Measurements from ENCODE around the gene BCAR3.
"Not testable (repeated sequence)": the region's sequence is repeated elsewhere in the genome, so short reads cannot be mapped to it uniquely, and the experiment has no call there.

Gene BCAR3

DNA sequence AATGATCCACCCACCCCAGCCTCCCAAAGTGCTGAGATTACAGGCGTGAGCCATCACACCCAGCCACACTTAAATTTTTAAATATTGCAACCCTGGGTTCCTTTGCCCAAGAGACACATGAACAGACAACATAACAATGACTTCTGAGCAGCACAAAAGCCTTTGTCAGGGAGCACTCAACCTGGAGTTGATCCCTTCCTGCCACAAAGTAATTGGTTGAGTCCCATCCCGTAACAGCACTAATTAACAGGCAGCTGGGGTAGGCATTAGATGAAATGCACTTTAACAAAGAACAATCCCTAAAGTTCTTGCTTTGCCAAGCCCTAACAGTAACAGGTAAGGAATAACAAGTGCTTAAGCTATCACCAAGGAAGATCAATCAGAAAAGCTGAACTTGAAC is 5.9 kb upstream of the BCAR3 start:
- no peak for DNase-seq

- DNase-seq: no peak
These were observed 5.0 kb upstream of the BCAR3 start for GRCh38 chr1:93686504-93687250.

- DNase-seq: no peak
These were observed 4.3 kb upstream of the BCAR3 start for GRCh38 chr1:93685918-93686317.

- no peak for DNase-seq
These were observed 1.6 kb upstream of the BCAR3 start for GRCh38 chr1:93683234-93683633.

GRCh38 chr1:93681989-93682412 is 364 bp upstream of the BCAR3 start:
- DNase-seq: no peak

GRCh38 chr1:93680420-93681100 is 1.1 kb downstream of the BCAR3 start:
- DNase-seq: peak; percentile 81

DNA sequence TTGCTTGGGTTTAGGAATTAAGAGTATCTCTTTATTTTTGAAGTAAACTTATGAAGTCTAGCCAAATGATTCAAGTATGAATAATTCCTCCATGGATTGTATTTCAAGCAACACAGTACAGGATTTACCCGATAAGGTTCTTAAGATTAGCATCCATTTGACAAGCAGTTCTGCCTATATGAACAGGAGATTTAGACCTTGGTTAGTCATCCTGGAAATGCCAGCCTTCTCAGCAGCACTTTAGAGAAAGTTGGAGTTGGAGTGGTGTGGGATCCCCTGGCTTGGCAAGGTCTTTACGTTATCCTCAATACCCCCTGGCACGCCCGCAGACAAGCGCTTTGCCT is 1.6 kb downstream of the BCAR3 start:
- no peak for DNase-seq

- DNase-seq: no peak
These were observed 2.1 kb downstream of the BCAR3 start for GRCh38 chr1:93679546-93679945.

DNA sequence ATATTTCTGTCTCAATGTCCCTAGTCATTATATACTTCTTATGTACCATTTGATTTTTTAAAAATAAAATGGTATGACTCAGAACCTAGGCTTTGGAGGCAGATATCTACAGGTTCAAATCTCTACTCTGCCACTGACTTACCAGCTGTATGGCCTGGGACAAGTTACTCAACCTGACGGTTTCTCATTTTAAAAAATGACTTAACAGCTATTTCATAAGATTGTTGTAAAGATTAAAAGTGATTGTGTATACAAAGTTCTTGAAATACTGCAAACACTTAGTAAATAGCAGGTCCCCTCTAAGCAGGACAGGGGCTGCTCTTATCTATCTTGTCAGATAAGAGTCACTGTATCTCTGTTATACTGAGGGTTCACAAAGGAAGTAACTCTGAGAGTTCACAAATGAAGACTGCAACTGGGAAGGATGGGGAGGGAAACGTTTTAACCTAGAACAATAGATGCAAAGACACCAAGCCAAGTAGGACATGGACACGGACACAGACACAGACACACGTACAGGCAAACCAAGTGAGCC is 2.6 kb downstream of the BCAR3 start:
- no peak for DNase-seq

DNA sequence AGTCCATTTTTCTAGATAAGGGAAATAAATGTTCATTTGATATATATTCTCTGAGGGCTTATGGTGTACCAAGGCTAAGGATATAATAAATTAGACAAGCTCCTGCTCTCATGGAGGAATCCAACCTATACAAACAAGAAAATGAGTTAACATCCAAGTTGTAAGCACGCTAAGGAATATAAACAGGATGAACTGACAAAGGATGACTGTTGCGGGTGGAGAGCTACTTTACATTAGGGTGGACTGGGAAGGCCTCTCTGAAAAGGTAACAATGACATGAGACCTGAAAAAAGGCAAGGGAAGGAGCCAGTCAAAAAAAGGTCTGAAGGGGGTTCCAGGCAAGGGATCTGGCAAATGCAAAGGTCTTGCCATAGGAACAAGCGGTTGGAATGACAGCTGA is 3.1 kb downstream of the BCAR3 start:
- no peak for DNase-seq

- DNase-seq: no peak
These were observed 3.9 kb downstream of the BCAR3 start for GRCh38 chr1:93677729-93678128.

GRCh38 chr1:93676427-93676826 is 5.2 kb downstream of the BCAR3 start:
- no peak for DNase-seq

DNA sequence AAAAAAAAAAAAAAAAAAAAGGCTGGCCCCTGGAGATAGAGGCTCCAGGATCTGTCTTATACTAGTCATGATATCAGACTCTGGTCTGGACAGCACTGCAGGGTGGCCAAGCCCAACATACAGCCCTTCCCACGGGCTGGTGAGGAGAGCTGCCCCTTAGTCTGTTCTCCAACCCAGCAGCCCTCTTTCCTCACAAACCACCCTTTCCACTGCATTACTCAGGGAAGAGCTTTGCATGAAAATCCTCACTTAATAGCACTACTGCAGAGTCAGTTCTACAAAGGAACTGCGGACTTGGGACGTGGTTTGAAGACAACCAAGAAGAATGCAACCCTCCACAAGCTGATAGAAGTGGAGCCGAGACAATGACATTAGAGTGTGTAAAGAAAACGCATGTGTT is 5.7 kb downstream of the BCAR3 start:
- no peak for DNase-seq

- no peak for DNase-seq
These were observed 6.4 kb downstream of the BCAR3 start for GRCh38 chr1:93675271-93675670.

DNA sequence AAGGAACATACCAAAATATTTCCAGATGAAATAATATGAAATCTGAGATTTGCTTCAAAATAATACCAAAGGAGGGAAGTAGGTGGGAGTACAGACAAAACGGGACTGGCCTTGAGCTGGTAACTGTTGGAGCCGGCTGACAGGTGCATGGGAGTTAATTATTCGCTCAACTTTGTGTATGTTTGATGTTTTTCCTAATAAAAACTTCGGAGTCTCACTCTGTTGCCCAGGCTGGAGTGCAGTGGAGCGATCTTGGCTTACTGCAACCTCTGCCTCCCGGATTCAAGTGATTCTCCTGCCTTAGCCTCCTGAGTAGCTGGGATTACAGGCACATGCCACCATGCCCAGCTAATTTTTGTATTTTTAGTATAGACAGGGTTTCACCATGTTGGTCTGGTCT is 7.6 kb downstream of the BCAR3 start:
- not testable (repeated sequence) for DNase-seq

DNA sequence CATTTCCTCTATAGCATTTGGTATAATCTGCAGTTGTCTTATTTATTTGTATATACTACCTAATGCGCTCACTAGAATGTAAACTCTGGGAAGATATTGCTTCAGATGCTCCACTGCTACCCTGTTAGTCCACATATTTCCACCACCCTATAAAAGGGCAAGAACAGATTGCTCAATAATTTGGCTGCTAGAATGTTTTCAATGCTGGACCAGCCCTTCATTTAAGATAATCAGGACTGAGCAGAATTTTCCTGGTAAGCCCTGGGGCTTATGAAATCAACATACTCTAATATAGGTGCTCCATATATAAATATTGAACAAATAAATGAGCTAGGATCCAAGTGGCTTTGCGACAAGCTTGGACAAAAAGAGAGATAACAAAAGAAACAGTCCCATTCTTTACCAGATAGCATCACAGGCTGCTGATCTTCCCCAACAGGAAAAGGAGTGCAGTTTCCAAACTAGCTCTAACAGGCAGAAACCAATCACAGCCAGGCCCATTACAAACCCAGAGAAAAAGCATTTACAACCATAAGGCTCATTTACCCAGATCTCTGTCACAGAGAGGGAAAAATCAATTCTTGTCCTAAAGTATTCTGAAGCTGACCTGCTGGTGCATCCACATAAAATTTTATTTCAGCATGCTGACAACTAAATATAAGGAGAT is 8.3 kb downstream of the BCAR3 start:
- no peak for DNase-seq

DNA sequence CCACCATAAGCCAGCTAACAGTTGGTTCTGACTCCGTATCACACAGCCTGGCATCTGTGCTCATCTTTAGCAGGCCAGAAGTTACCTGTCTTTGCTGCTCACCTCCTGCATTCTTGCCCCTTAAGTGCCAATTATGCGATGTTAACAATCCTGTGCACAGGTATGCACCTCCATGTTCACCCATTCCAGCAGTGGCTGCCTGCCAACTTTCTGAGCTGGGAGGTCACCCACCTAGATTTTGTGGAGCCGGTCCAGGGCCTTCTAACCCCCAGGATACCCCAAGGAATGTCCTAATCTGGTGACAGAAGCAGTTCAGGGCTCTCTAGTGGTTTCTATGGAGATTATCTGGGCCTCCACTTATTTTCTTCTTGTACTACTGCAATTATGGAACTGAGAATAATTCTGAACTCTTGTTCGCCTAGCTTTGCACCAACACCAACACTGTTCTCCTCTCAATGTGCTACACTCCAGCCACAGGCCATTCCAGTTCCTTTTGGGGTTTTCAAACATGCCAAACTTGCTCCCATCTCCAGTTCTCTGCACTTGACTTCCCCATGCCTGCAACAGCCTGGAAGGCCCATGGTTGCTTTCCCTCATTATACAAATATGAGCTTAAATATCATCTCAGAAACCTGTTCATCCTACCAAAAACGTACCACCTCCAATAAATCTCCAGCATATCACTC is 9.0 kb downstream of the BCAR3 start:
- DNase-seq: no peak

DNA sequence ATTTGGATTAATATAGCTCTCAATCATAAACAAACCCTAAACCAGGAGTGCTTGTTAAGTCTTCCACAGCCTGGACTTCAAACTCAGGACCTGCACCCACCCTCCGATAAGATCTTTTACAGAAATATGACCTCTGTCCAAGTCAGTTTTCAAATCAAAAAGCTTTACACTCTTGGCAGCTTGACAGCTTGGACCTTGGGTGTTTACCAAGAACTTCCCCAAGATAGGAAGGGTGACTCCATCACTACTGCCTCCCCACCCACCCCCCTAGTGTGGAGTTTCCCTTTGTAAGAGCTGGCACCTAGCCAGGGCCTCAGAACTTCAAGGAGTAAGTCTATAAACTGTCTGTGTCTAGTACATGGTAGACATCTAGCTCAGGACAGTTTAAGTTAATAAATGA is 9.6 kb downstream of the BCAR3 start:
- no peak for DNase-seq

DNA sequence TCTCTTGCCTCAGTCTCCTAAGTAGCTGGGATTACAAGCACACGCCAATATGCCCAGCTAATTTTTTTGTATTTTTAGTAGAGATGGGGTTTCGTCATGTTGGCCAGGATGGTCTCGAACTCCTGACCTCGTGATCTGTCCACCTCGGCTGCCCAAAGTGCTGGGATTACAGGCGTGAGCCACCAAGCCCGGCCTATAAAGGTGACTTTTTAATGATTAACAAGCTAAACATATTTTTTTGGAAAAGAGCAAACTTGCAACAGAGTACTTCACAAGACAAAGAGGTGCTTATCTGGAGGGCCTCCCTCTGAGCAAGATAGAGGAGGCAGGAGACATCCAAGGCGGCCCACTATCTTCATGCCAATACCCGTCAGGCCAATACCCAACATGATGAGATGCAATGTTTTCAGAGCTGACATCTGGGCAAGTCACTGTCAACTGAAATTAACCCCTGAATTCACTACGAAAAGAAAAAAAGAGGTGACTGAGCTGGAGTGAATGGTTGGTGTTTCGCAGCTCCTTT is 10.5 kb downstream of the BCAR3 start:
- DNase-seq: no peak

DNA sequence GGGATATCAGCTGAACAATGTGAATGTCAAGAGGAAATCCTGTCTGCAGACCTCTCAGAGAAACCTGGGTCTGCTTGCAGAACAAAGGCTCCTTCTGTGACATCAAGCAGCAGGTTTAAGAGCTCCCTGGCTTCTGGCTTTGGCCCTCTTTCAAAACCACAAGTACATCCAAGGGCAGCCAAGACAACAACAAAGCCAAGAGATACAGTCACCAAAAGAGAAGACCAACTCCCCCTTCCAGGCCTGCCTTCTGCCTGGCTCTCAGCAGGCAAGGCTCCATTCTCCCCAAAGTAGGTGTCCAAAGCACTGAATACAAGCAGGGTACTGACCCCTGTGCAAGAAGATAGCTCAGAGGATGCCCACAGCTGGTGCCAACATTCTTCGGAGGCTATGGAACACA is 11.5 kb downstream of the BCAR3 start:
- no peak for DNase-seq

DNA sequence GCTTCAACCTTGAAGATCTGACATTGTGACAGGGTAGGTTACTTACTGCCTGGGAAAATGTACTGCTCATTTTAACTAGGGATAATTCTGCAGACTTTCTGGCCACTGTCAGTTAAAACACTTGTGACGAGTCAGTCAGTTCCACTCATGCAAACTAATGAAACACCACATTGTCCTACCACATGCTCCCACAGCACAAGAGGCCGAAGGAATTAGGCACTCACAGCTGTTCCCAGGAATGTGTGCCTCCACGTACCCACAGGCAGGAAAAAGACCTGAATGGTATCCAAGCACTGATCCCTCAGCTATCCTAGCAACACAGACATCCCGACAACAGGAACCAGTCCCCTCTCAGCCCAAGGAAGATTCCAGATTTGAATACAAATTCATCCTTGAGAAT is 12.3 kb downstream of the BCAR3 start:
- DNase-seq: no peak

DNA sequence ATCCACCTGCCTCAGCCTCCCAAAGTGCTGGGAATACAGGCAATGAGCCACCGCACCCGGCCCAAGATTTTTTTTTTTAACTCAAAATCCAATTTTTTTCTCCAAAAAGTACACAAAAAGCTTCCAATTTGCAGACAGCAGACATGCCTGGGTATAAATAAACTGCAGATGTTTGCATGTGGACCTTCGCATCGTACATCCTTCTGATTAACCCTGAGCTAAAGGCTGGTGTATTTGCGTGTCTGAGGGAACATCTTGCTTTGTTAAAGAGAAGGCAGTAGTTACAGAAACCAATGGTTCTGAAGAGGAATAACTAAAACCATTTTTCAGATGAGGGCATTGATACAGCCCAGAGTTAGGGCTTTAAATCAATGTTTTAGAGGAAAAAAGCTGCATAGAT is 12.7 kb downstream of the BCAR3 start:
- DNase-seq: no peak

DNA sequence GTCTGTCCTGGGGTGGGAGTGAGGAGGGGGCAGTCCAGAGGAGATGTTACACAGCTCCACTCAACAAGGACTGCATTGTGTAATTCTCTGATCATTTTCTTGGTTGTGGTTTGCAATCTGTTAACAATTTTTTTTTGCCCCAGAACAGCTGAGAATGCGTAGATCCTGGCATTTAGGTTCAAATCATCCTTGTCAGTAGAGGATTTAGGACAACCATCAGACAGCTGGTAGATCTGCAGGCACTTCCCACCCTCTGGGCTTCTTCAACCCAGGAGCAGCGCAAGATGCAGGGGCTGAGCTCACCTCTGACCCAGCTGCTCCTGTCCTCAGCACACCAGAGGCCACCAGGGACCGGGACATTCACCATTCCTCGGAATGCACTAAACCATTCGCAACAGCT is 13.5 kb downstream of the BCAR3 start:
- DNase-seq: no peak
